Measurements from ENCODE around the gene TXNRD1.

DNA sequence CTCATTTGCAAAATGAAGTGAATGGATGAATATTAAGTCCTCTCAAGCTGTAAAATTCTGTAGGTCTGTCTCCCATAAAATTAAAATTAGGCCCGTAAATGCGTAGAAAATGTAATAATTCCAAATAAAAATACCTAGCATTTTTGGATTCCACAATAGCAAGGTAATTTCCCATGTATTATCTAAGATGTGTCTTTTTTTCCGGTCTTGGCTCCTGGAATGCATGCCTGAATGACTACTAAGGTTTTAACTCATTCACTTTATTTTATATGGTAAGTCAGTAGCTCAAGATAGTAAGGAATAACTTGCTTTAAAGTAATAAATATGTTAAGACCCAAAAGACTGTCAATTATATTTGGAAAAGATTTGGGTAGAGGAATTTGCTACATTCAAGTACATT lies 11.1 kb downstream of the TXNRD1 start:
- TF ChIP-seq ZBTB1 (tag by site-specific recombination; IDR thresholded peaks at IDR 0.05), result no peak
- TF ChIP-seq, protein P1, sequence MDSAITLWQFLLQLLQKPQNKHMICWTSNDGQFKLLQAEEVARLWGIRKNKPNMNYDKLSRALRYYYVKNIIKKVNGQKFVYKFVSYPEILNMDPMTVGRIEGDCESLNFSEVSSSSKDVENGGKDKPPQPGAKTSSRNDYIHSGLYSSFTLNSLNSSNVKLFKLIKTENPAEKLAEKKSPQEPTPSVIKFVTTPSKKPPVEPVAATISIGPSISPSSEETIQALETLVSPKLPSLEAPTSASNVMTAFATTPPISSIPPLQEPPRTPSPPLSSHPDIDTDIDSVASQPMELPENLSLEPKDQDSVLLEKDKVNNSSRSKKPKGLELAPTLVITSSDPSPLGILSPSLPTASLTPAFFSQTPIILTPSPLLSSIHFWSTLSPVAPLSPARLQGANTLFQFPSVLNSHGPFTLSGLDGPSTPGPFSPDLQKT (IDR thresholded peaks at IDR 0.05; ENCODE audit: borderline replicate concordance, low read depth, low read length), result no peak
- TF ChIP-seq, protein P2, sequence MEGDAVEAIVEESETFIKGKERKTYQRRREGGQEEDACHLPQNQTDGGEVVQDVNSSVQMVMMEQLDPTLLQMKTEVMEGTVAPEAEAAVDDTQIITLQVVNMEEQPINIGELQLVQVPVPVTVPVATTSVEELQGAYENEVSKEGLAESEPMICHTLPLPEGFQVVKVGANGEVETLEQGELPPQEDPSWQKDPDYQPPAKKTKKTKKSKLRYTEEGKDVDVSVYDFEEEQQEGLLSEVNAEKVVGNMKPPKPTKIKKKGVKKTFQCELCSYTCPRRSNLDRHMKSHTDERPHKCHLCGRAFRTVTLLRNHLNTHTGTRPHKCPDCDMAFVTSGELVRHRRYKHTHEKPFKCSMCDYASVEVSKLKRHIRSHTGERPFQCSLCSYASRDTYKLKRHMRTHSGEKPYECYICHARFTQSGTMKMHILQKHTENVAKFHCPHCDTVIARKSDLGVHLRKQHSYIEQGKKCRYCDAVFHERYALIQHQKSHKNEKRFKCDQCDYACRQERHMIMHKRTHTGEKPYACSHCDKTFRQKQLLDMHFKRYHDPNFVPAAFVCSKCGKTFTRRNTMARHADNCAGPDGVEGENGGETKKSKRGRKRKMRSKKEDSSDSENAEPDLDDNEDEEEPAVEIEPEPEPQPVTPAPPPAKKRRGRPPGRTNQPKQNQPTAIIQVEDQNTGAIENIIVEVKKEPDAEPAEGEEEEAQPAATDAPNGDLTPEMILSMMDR (tag by site-specific recombination; IDR thresholded peaks at IDR 0.05), result no peak
